ENCODE results near the gene KIAA2012.

Gene KIAA2012

GRCh38 chr2:202043475-202043874, 29.6 kb upstream of the KIAA2012 start:
- DNase-seq (ENCODE audit: low read depth) = no peak

- no peak for DNase-seq (ENCODE audit: low read depth)
These were observed 28.3 kb upstream of the KIAA2012 start for GRCh38 chr2:202044777-202045176.

- DNase-seq (ENCODE audit: low read depth) = no peak
These were observed 26.5 kb upstream of the KIAA2012 start for GRCh38 chr2:202046572-202046971.

- DNase-seq (ENCODE audit: low read depth) = no peak
These were observed 23.8 kb upstream of the KIAA2012 start for GRCh38 chr2:202049092-202049728.

GRCh38 chr2:202049840-202050239, 23.2 kb upstream of the KIAA2012 start:
- no peak for DNase-seq (ENCODE audit: low read depth)

GRCh38 chr2:202050652-202051051, 22.4 kb upstream of the KIAA2012 start:
- no peak for DNase-seq (ENCODE audit: low read depth)

- DNase-seq (ENCODE audit: low read depth) = no peak
These were observed 21.4 kb upstream of the KIAA2012 start for GRCh38 chr2:202051499-202052161.

GRCh38 chr2:202052235-202052634, 20.8 kb upstream of the KIAA2012 start:
- DNase-seq (ENCODE audit: low read depth) = no peak

GRCh38 chr2:202054679-202055078, 18.4 kb upstream of the KIAA2012 start:
- no peak for DNase-seq (ENCODE audit: low read depth)

- DNase-seq (ENCODE audit: low read depth) = no peak
These were observed 16.4 kb upstream of the KIAA2012 start for GRCh38 chr2:202056611-202057010.

- DNase-seq (ENCODE audit: low read depth) = no peak
These were observed 12.8 kb upstream of the KIAA2012 start for GRCh38 chr2:202060218-202060617.

- DNase-seq (ENCODE audit: low read depth) = no peak
These were observed 11.4 kb upstream of the KIAA2012 start for GRCh38 chr2:202061695-202062094.

- no peak for DNase-seq (ENCODE audit: low read depth)
These were observed 8.7 kb upstream of the KIAA2012 start for GRCh38 chr2:202064171-202064880.

GRCh38 chr2:202064881-202065230, 8.2 kb upstream of the KIAA2012 start:
- DNase-seq (ENCODE audit: low read depth) = no peak

- DNase-seq (ENCODE audit: low read depth) = no peak
These were observed 7.2 kb upstream of the KIAA2012 start for GRCh38 chr2:202065876-202066275.

- no peak for DNase-seq (ENCODE audit: low read depth)
These were observed 6.2 kb upstream of the KIAA2012 start for GRCh38 chr2:202066875-202067274.

GRCh38 chr2:202067589-202067988, 5.5 kb upstream of the KIAA2012 start:
- no peak for DNase-seq (ENCODE audit: low read depth)

GRCh38 chr2:202069170-202070067, 3.6 kb upstream of the KIAA2012 start:
- no peak for DNase-seq (ENCODE audit: low read depth)

GRCh38 chr2:202071107-202071506, 1.9 kb upstream of the KIAA2012 start:
- DNase-seq (ENCODE audit: low read depth) = no peak

- DNase-seq (ENCODE audit: low read depth) = no peak
These were observed 829 bp upstream of the KIAA2012 start for GRCh38 chr2:202072226-202072625.

- DNase-seq (ENCODE audit: low read depth) = no peak
These were observed 1.3 kb downstream of the KIAA2012 start for GRCh38 chr2:202074324-202074723.

GRCh38 chr2:202079310-202079709, 6.3 kb downstream of the KIAA2012 start:
- no peak for DNase-seq (ENCODE audit: low read depth)
